Measurements from ENCODE around the gene OR56A1.
"Not testable (repeated sequence)": the region's sequence is repeated elsewhere in the genome, so short reads cannot be mapped to it uniquely, and the experiment has no call there.

Gene OR56A1, protein sequence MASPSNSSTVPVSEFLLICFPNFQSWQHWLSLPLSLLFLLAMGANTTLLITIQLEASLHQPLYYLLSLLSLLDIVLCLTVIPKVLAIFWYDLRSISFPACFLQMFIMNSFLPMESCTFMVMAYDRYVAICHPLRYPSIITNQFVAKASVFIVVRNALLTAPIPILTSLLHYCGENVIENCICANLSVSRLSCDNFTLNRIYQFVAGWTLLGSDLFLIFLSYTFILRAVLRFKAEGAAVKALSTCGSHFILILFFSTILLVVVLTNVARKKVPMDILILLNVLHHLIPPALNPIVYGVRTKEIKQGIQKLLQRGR

GRCh38 chr11:6030708-6031405 is at the start of gene OR56A1:
TSS of gene OR56A1 (minus strand) at chr11:6030758. CDS start at chr11:6027692, 3,066 bp downstream.
- DNase-seq: no peak

GRCh38 chr11:6079463-6079862 is 48.9 kb upstream of the OR56A1 start:
- DNase-seq: no peak

GRCh38 chr11:6077723-6078122 is 47.2 kb upstream of the OR56A1 start:
- no peak for DNase-seq

GRCh38 chr11:6076443-6076842 is 45.9 kb upstream of the OR56A1 start:
- not testable (repeated sequence) for DNase-seq

GRCh38 chr11:6067502-6067901 is 36.9 kb upstream of the OR56A1 start:
- DNase-seq: no peak

DNA sequence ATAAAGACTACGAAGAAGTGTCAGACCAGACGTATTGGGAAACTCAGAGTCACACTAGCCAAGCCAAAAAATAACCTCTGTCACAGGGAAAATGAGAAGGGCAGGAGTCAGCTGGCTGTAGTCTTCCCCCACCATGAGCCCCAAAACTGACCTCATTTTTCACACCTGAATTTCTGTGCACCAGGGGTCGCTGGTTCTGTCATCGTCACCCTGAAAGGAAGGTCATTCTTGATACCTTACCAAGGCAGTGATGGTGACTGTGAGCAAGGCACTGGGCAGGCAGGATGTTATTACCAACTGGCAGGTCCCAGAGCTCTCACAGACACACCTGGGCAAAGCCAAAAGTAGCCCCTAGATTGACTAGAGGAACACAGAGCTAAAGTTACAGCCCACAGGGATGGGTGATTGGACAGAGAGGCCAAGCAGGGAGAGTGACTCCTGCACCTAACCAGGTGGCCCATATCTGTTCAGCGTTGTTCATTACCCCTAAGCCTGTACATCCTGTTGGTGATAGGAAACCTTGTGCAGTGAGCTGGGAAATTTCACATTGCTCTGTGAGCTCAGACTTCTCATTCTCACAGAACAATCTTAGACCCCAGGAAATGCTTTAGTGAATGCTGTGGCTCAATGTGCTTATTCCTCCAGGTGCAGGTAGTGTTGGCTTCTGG is 32.3 kb upstream of the OR56A1 start:
- DNase-seq: no peak

- DNase-seq: no peak
These were observed 30.9 kb upstream of the OR56A1 start for GRCh38 chr11:6061475-6061874.

DNA sequence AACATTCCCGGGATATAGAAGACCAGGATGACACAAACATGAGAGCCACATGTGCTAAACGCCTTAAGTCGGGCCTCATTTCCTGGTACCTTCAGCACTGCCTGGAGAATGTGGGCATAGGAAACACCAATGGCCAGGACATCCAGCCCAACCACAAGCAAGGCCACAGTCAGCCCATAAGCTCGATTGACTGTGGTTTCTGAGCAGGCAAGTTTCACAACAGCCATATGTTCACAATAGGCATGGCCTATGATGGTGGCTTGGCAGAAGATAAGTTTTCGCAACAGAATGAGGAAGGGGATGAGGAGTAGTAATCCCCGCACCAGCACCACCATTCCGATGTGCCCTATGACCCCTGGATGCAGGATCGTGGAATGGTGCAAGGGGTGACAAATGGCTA is 26.9 kb upstream of the OR56A1 start:
- no peak for DNase-seq

GRCh38 chr11:6055569-6055968 is 25.0 kb upstream of the OR56A1 start:
- no peak for DNase-seq

DNA sequence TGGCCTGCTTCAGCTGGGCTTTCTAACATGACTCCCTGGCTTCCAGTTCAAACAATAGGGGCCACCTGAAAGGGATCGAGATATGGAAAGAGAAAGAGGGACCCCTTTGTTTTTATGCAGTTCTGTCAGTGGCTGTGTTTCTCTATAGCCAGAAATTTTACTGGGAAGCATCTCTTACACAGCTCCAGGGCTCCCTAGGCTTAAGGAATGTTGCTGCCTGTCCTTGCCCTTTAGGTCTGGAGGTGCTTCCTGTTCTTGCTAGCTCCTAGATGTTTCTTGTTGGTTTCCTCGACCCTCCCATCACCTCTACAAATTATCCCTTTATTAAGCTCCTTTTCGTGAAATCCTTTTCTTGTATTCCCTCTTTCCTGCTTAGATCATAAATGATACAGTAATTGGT is 21.8 kb upstream of the OR56A1 start:
- no peak for DNase-seq

GRCh38 chr11:6040874-6041273 is 10.3 kb upstream of the OR56A1 start:
- no peak for DNase-seq

DNA sequence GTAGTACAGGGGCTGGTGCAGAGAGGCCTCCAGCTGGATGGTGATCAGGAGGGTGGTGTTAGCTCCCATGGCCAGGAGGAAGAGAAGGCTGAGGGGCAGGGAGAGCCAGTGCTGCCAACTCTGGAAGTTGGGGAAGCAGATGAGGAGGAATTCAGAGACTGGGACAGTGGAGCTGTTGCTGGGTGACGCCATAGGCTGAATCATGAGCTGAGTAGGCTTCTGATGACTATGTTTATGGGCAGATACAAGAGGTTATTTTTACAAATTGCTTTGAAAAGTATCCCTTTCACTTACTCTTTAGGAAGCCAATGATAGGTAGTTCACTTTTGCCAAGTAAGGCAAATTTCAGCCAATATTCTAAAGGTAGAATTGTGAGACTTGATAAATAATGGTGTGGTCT is 3.1 kb downstream of the OR56A1 start:
- no peak for DNase-seq

DNA sequence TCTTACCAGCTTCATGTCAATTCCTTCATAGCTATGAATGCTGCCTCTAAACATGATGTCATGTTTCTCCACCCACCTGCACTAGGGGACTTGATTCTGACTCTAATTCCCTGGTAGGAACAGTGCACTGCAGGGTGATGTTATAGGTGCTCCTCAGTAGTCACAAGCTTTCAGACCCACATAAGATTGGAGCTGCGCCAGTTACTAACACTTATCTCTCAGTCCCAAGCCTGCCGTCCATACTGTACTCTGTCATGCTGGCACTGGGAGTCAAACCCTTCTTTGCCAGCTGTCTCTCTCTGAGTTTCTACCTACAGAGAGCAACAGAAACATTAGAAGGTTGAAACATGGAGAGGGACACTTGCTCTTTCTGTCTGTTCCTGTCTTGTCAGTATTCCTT is 5.5 kb downstream of the OR56A1 start:
- DNase-seq: no peak

GRCh38 chr11:6022956-6023355 is 7.6 kb downstream of the OR56A1 start:
- no peak for DNase-seq

GRCh38 chr11:6013042-6013441 is 17.5 kb downstream of the OR56A1 start:
- DNase-seq: no peak

GRCh38 chr11:6012035-6012668 is 18.4 kb downstream of the OR56A1 start:
- no peak for DNase-seq

DNA sequence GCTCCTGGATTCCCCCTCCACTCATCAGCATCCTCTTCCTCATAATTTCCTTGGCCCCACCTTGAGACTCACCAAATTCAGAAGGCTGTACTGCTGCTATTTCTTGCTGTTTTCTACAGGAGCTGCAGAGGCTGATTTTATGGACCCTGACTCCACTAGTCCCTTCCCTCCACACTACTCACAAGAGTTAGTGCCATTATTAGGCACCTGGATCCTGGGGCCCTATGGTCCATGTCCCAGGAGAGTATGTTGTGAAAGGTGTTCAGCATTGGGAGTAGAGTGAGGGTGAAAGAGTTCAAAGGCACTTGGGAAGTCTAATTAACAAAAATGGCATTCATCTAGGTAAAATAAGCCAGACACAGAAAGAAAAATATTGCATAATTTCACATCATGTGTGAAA is 23.7 kb downstream of the OR56A1 start, which contains the start of gene OR56A4:
Gene OR56A4 (minus strand): TSS at position 101 of the 400 bp plus-strand sequence. CDS start 3,954 bp downstream, outside the sequence.
- no peak for DNase-seq

DNA sequence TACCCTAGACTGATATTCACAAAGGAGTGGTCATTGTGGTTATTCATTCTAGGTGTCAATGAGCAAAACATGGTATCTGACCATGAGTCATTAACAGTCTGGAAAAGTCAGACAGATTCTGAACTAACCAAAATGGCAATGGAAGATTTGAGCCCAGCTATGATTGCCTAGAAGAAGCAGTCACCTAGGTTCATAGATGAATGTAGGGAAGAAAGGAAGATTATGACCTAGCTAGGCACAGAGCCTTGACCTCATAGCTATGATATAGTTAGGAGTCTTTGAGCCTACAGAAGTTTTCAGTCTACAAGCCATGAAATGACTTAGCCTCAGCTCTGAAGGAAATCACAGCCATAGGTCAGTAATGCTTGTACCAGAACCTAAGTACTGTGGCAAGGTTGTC is 24.2 kb downstream of the OR56A1 start:
- DNase-seq: no peak

DNA sequence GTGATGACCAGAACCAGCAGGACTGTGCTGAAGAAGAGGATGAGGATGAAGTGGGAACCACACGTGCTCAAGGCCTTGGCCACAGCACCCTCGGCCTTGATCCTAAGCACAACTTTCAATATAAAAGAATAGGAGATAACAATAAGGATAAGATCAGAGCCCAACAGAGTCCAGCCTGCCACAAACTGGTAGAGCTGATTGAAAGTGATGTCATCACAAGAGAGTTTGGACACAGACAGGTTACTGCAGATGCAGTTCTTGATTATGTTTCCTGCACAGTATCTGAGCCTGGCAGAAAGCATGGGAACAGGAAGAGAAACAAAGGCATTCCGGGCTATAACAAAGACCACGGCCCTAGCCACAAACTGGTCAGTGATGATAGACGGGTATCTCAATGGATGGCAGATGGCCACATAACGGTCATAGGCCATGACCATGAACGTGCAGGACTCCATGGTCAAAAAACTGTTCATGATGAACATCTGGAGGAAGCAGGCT is 28.3 kb downstream of the OR56A1 start:
- DNase-seq: no peak

- no peak for DNase-seq
These were observed 35.8 kb downstream of the OR56A1 start for GRCh38 chr11:5994791-5995190.

DNA sequence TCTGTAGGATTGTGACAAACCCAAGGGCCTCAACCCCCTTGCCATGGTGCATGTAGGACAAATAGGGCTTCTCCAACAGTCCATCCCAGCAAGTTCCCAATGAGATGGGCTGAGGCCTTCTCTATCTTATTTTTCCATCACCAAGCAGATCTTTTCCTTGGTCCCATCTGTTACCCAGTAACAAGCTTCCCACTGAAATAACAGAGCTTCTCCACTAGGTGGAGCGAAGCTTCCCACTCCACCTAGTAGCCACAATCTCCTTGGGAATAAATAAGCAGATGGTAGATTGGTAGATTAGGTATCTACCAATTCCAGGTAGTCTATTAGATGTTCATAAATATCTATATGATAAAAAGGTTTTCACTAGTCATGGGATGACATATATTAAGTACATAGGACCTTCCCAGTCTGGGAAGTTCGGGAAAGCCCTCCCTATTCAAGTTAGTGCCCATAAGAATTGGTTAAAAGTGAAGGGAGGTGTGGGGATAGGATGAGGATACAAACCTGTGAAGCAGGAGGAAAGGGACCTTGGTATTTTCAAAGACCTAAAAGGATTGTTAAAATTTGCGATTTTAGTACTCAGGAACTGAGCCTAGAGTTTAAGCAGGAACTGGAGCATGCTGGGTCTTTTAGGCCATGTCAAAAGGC is 37.8 kb downstream of the OR56A1 start:
- no peak for DNase-seq

- DNase-seq: no peak
These were observed 38.4 kb downstream of the OR56A1 start for GRCh38 chr11:5992150-5992549.

- DNase-seq: no peak
These were observed 41.4 kb downstream of the OR56A1 start for GRCh38 chr11:5989203-5989602.
